Sigmoid colon (tissue), 4 donors: ENCODE measurements around the gene CARMIL3.
"Not testable (repeated sequence)": the region's sequence is repeated elsewhere in the genome, so short reads cannot be mapped to it uniquely, and the experiment has no call there.

Experiments
- EP300 ChIP-seq, 4 donors: sonication (generic); formaldehyde crosslinking; IDR thresholded peaks; one replicate each; pipeline ENCODE4 v1.6.1; 2017; ENCODE audit warnings: antibody characterized with exemption in 4 of 4
- POLR2A ChIP-seq, 2 donors: fragments of 450-650 bp; IDR thresholded peaks; one replicate each; pipeline ENCODE4 v1.6.1; 2016; ENCODE audit warnings: antibody characterized with exemption in 2 of 2, mild to moderate bottlenecking in 2 of 2, moderate library complexity in 2 of 2
- TF ChIP-seq, protein P1 (sequence below), 4 experiments: fragments of 450-650 bp in 3 of 4; fragments of 200-600 bp in 1 of 4; IDR thresholded peaks; one replicate each; pipeline ENCODE4 v1.5.1; 2016 to 2019; ENCODE audit warnings: antibody characterized with exemption in 4 of 4, mild to moderate bottlenecking in 3 of 4, moderate library complexity in 2 of 4

DNA sequence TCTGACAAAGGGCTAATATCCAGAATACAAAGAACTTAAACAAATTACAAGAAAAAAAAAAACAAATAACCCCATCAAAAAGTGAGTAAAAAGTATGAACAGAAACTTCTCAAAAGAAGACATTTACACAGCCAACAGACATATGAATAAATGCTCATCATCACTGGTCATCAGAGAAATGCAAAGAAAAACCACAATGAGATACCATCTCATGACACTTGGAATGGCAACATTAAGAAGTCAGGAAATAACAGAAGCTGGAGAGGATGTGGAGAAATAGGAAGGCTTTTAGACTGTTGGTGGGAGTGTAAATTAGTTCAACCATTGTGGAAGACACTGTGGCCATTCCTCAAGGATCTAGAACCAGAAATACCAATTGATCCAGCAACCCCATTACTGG lies 32.8 kb upstream of the CARMIL3 start:
- TF ChIP-seq, protein P1, sequence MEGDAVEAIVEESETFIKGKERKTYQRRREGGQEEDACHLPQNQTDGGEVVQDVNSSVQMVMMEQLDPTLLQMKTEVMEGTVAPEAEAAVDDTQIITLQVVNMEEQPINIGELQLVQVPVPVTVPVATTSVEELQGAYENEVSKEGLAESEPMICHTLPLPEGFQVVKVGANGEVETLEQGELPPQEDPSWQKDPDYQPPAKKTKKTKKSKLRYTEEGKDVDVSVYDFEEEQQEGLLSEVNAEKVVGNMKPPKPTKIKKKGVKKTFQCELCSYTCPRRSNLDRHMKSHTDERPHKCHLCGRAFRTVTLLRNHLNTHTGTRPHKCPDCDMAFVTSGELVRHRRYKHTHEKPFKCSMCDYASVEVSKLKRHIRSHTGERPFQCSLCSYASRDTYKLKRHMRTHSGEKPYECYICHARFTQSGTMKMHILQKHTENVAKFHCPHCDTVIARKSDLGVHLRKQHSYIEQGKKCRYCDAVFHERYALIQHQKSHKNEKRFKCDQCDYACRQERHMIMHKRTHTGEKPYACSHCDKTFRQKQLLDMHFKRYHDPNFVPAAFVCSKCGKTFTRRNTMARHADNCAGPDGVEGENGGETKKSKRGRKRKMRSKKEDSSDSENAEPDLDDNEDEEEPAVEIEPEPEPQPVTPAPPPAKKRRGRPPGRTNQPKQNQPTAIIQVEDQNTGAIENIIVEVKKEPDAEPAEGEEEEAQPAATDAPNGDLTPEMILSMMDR (IDR thresholded peaks at IDR 0.05): not testable (repeated sequence)
- TF ChIP-seq POLR2A, EP300 (IDR thresholded peaks at IDR 0.05): not testable (repeated sequence)
